Right lobe of liver (tissue), 6 donors: Measurements from ENCODE around the gene LRRC28. TPM values are rescaled to one million over a fixed set of nuclear protein-coding genes. Genes with fewer than 3 reads are reported as not detected.
A peak's percentile ranks its signal among the peaks of the same experiment; 100 is the strongest.

Experiments
- ATAC-seq, 4 donors: fragments of 200-7000 bp; cut with Tn5 transposase; one replicate each; pipeline ENCODE4 v1.9.1; 2020; ENCODE audit warnings: mild to moderate bottlenecking in 4 of 4, moderate library complexity in 4 of 4
- DNase-seq, 3 donors: peaks; one replicate each; pipeline ENCODE4 v3.0.0-alpha.2; 2020
- H3K27ac ChIP-seq, 3 donors: fragments of 200-600 bp; one replicate each; pipeline ENCODE4 v1.8.0; 2022
- H3K27me3 ChIP-seq, 2 donors: fragments of 200-600 bp; one replicate each; pipeline ENCODE4 v1.8.0; 2022
- H3K36me3 ChIP-seq, 4 donors: fragments of 200-600 bp; sonication (generic) in 1 of 4; one replicate each; pipeline versions ENCODE4 v1.5.1 to v1.8.0; 2017 to 2022; ENCODE audit warnings: control low read depth in 1 of 4
- H3K4me1 ChIP-seq, 4 donors: fragments of 200-600 bp; sonication (generic) in 1 of 4; one replicate each; pipeline versions ENCODE4 v1.5.1 to v1.8.0; 2017 to 2022; ENCODE audit warnings: control low read depth in 1 of 4
- H3K4me3 ChIP-seq, 3 donors: fragments of 200-600 bp; one replicate each; pipeline ENCODE4 v1.8.0; 2022
- H3K9me3 ChIP-seq, 4 donors: fragments of 200-600 bp; sonication (generic) in 1 of 4; one replicate each; pipeline versions ENCODE4 v1.5.1 to v1.8.0; 2017 to 2022; ENCODE audit warnings: control low read depth in 1 of 4
- POLR2A ChIP-seq: fragments of 450-650 bp; IDR thresholded peaks from one replicate; pipeline ENCODE4 v1.6.1; 2017; ENCODE audit warnings: antibody characterized with exemption, mild to moderate bottlenecking
- WGBS: methylation state at CpG from one replicate; pipeline ENCODE4 v1.1.6; 2018; ENCODE audit warnings: low coverage, low lambda C conversion rate; ENCODE audit not compliant: insufficient coverage; ENCODE audit errors: missing lambda C conversion rate; 5-methylcytosine and 5-hydroxymethylcytosine counted together
- intact Hi-C, 2 donors: fragments of 100-400 bp; cut with DNase I; formaldehyde crosslinking; loops; one replicate each; pipeline versions ENCODE4 v1.11.2 to v1.14.1; 2022
- total RNA-seq, 6 experiments: library from RNA; depleted of rRNA in 2 of 6; stranded (reverse); fragments of >200 nt in 2 of 6; fragmentation: NEBNext Ultra II Directional in 3 of 6; extraction: Animal tissue kit (Norgen Biotek cat#: 25700) in 3 of 6; gene quantifications; one replicate each; pipeline versions ENCODE4 v1.1.0 to v1.2.4, GENCODE V29; 2016 to 2023
- TF ChIP-seq, protein P1 (sequence below), 4 donors: fragments of 200-600 bp in 3 of 4; fragments of 450-650 bp in 1 of 4; IDR thresholded peaks; one replicate each; pipeline versions ENCODE4 v1.5.1 to v1.8.0; 2016 to 2022; ENCODE audit warnings: antibody characterized with exemption in 4 of 4, mild to moderate bottlenecking in 2 of 4
- donor health status: DM: no; HTN: yes; CAD: no.
- donor health status: DM: no; HTN: no; CAD: no.
- donor health status: DM: no; HTN: no; CAD: no.
- donor health status: DM: no; HTN: yes; CAD: no.
- donor health status: DM: no; HTN: yes; CAD: no.

LRRC28 gene
- total RNA-seq, 6 experiments from 2014 or later: 21.8 to 70.1 (median 31.9) TPM

DNA sequence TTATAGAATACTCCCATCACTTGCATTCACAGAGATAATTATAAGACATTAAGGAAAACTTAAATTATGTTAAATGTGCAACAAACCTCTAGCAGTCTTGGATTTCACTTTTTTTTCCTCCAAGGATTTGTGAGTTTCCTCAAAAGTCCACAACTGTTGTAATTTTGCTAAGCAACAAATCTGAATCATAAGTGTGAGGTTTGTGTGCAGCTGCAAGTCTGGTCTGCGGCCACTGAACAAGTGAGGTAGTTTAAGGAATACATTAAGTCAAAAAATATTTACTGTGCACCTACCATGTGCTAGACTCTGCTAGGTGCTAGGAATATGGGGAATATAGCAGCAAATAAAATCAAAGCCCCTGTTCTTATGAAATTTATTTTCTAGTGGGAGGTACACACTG lies 70.2 kb downstream of the LRRC28 start:
- TF ChIP-seq, protein P1, sequence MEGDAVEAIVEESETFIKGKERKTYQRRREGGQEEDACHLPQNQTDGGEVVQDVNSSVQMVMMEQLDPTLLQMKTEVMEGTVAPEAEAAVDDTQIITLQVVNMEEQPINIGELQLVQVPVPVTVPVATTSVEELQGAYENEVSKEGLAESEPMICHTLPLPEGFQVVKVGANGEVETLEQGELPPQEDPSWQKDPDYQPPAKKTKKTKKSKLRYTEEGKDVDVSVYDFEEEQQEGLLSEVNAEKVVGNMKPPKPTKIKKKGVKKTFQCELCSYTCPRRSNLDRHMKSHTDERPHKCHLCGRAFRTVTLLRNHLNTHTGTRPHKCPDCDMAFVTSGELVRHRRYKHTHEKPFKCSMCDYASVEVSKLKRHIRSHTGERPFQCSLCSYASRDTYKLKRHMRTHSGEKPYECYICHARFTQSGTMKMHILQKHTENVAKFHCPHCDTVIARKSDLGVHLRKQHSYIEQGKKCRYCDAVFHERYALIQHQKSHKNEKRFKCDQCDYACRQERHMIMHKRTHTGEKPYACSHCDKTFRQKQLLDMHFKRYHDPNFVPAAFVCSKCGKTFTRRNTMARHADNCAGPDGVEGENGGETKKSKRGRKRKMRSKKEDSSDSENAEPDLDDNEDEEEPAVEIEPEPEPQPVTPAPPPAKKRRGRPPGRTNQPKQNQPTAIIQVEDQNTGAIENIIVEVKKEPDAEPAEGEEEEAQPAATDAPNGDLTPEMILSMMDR (IDR thresholded peaks at IDR 0.05): no peak
- TF ChIP-seq POLR2A: no peak
- H3K27me3 ChIP-seq: no peaks in the 10 kb centered on the region
- peak overlapping the region in 2 of 3 donors; percentile 9 to 34 for H3K27ac ChIP-seq
- H3K4me3 ChIP-seq: no peak overlapping the region
- ATAC-seq: no peak
- H3K9me3 ChIP-seq: no peaks in the 10 kb centered on the region
- H3K4me1 ChIP-seq: peaks cover 0 to 60% (median 0%) of the 10 kb centered on the region in 4 donors
- DNase-seq: no peak
- no peaks in the 10 kb centered on the region for H3K36me3 ChIP-seq
- 67% methylated on average over 1 of the region's 1 CpG for WGBS
- intact Hi-C loops: no loop called here

DNA sequence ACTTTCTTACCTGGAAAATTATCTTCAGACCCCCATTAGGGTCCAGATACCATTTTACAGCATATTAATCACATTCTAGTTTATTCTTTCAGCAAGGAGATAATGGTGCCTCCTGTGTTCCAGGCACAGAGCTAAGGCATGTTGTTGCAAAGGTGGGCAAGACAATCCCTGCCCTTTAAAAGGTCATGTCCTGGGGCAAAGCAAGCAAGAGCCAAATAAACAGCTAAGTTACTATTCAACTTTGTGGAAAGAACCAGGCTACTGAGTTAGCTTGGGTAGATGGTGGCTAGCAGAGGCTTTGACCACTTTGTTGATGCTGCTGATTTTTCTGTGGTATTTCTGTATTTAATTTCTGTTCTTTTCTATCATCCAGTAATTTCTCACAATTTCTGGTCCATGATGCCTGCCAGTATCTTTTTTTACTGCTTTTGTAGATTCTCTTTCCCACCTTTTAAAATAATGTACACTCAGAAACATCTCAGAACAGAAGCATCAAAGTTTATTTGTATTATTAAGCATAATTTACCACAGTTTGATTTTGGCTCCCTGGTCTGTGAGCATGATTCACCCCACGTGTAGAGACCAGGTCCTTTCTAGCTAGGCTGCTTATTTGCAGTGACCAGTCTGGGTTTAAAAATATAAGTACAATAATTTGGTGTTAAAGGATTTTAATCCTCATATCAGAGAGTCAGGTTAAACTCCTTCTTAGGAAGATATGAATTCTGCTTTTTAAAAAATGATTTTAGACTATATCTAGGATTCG lies 71.5 kb downstream of the LRRC28 start:
- WGBS: 51% methylated on average over 2 of the region's 2 CpGs
- Histone ChIP-seq H3K4me3 (no peak overlapping the region), H3K36me3 (no peaks in the 10 kb centered on the region), H3K4me1 (peaks cover 0 to 72% (median 6%) of the 10 kb centered on the region in 4 donors), H3K9me3 (no peaks in the 10 kb centered on the region), H3K27me3 (no peaks in the 10 kb centered on the region), H3K27ac (peak overlapping the region; percentile 33 to 68 (median 60))
- ATAC-seq: peak; percentile 71 to 82 (median 80)
- intact Hi-C loops: no loop called here
- TF ChIP-seq, protein P1 (IDR thresholded peaks at IDR 0.05): no peak
- no peak for TF ChIP-seq POLR2A
- DNase-seq: peak in 1 of 3 donors; percentile 56

DNA sequence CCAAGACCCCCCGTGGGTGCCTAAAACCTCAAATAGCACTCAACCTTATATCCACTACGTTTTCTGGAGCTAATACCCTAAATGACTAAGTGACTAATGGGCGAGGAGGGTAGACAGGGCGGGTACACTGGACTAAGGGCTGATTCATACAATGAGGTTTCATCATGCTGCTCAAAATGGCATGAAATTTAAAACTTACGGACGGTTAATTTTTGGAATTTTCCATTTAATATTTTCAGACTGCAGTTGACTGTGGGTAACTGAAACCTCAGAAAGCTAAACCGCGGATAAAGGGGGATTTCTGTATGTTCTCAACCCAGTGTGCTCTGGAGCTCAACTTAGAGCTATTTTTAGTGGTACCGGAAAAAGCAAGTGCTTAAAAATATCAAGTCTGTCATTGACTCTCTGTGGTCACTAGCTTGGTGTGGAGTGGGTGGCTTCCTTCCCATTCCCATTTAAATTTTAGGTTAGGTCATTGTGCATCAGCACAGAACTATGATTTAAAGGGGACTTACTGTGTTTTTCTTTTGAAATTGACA lies 72.9 kb downstream of the LRRC28 start:
- intact Hi-C loops: no loop called here
- H3K27me3 ChIP-seq: no peaks in the 10 kb centered on the region
- ATAC-seq: peak in 1 of 4 donors; percentile 21
- peaks cover 0 to 78% (median 11%) of the 10 kb centered on the region in 4 donors for H3K4me1 ChIP-seq
- DNase-seq: no peak
- no peaks in the 10 kb centered on the region for H3K9me3 ChIP-seq
- H3K4me3 ChIP-seq: no peak overlapping the region
- TF ChIP-seq, protein P1 (IDR thresholded peaks at IDR 0.05): no peak
- no peak for TF ChIP-seq POLR2A
- 62% methylated on average over 9 of the region's 9 CpGs for WGBS
- peak overlapping the region in 1 of 3 donors; percentile 68 for H3K27ac ChIP-seq
- H3K36me3 ChIP-seq: no peaks in the 10 kb centered on the region

DNA sequence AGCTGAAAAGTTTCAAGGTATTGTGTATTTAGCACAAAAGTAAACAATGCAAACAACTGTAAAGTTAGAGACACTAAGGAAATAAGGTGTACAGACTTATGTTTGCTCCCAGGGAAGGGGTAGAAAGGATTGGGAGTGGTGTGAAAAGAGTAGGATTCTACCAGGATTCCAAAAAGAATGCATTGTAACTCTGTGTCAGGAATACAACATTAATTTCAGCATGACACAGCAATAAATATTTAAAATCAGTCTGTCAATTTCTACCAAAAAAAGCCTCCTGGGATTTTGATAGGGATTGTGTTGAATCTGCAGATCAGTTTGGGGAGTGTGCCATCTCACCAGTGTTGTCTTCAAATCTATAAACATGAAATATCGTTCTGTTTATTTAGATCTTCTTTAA lies 73.4 kb downstream of the LRRC28 start:
- no peak overlapping the region for H3K4me3 ChIP-seq
- intact Hi-C loops: no loop called here
- H3K36me3 ChIP-seq: no peaks in the 10 kb centered on the region
- TF ChIP-seq, protein P1 (IDR thresholded peaks at IDR 0.05): no peak
- no peak for TF ChIP-seq POLR2A
- H3K27ac ChIP-seq: peak overlapping the region in 1 of 3 donors; percentile 68
- peaks cover 0 to 78% (median 11%) of the 10 kb centered on the region in 4 donors for H3K4me1 ChIP-seq
- DNase-seq (no peak), ATAC-seq (no peak)
- H3K9me3 ChIP-seq: no peaks in the 10 kb centered on the region
- H3K27me3 ChIP-seq: no peaks in the 10 kb centered on the region
- 73% methylated on average over 1 of the region's 1 CpG for WGBS
